CD4-positive, alpha-beta T cell (primary cell): ENCODE measurements around the gene DYRK1A. TPM values are rescaled to one million over a fixed set of nuclear protein-coding genes. Genes with fewer than 3 reads are reported as not detected.
A peak's percentile ranks its signal among the peaks of the same experiment; 100 is the strongest.

Source experiments
- ATAC-seq: fragments of 200-7000 bp; cut with Tn5 transposase; one replicate; pipeline ENCODE4 v1.10.0; 2022; ENCODE audit warnings: mild to moderate bottlenecking; ENCODE audit not compliant: poor library complexity
- CTCF ChIA-PET: fragments of 350-600 bp; sonication (Branson Sonifier 250); formaldehyde crosslinking; loops from one replicate; lab custom pipeline; 2021; ENCODE audit warnings: antibody characterized with exemption, inconsistent platforms; lab: Charles Lee
- POLR2A ChIA-PET: fragments of 350-600 bp; sonication (Branson Sonifier 250); formaldehyde crosslinking; loops from one replicate; lab custom pipeline; 2021; ENCODE audit warnings: antibody characterized with exemption, inconsistent platforms; lab: Charles Lee
- DNase-seq, 14 experiments: peaks; one replicate each; pipeline ENCODE4 v3.0.0-alpha.2; 2013 to 2020; ENCODE audit warnings: mixed read lengths in 2 of 14
- H3K27ac ChIP-seq, 2 donors: one replicate each; pipeline versions ENCODE4 v1.5.1 to v1.7.0; 2013; ENCODE audit warnings: low read length in 2 of 2, low read depth in 1 of 2, mild to moderate bottlenecking in 1 of 2
- H3K27me3 ChIP-seq, 2 experiments: 1 replicate in 1 of 2; 2 replicates in 1 of 2; pipeline versions ENCODE4 v1.6.1 to v1.7.0; 2013; ENCODE audit warnings: low read length in 2 of 2, control low read depth in 1 of 2, mild to moderate bottlenecking in 1 of 2, moderate library complexity in 1 of 2; ENCODE audit not compliant: insufficient read depth in 2 of 2, control insufficient read depth in 1 of 2
- H3K36me3 ChIP-seq: one replicate; pipeline ENCODE4 v1.6.1; 2013; ENCODE audit warnings: low read length, control low read depth; ENCODE audit not compliant: insufficient read depth
- H3K4me1 ChIP-seq: one replicate; pipeline ENCODE4 v1.6.1; 2013; ENCODE audit warnings: low read length, control low read depth; ENCODE audit not compliant: insufficient read depth
- H3K4me3 ChIP-seq: one replicate; pipeline ENCODE4 v1.5.1; 2013; ENCODE audit warnings: mild to moderate bottlenecking, low read length, moderate library complexity
- H3K9me3 ChIP-seq, 2 experiments: 1 replicate in 1 of 2; 2 replicates in 1 of 2; pipeline versions ENCODE4 v1.6.1 to v1.7.0; 2013; ENCODE audit warnings: low read length in 2 of 2, mild to moderate bottlenecking in 2 of 2, control low read depth in 1 of 2, moderate library complexity in 1 of 2; ENCODE audit not compliant: control insufficient read depth in 1 of 2, insufficient read depth in 1 of 2
- H3K27ac Mint-ChIP-seq: one replicate; pipeline ENCODE4 v1.8.0; 2020; ENCODE audit warnings: mixed read lengths
- H3K27me3 Mint-ChIP-seq: one replicate; pipeline ENCODE4 v1.8.0; 2021; ENCODE audit warnings: mixed read lengths
- H3K36me3 Mint-ChIP-seq: one replicate; pipeline ENCODE4 v1.8.0; 2021; ENCODE audit warnings: low read depth, mixed read lengths
- H3K4me1 Mint-ChIP-seq: one replicate; pipeline ENCODE4 v1.8.0; 2021; ENCODE audit warnings: low read depth, mixed read lengths
- H3K4me3 Mint-ChIP-seq: one replicate; pipeline ENCODE4 v1.8.0; 2020; ENCODE audit warnings: mild to moderate bottlenecking, mixed read lengths
- H3K9me3 Mint-ChIP-seq: one replicate; pipeline ENCODE4 v1.8.0; 2020; ENCODE audit warnings: mixed read lengths
- intact Hi-C, 2 experiments: fragments of 100-400 bp; cut with DNase I in 1 of 2; cut with micrococcal nuclease in 1 of 2; formaldehyde crosslinking; loops; one replicate each; pipeline versions ENCODE4 v1.15.1 to v1.9.0; 2023 to 2025; cut with DNase I, micrococcal nuclease
- total RNA-seq, 174 experiments: library from RNA in 2 of 174; stranded (reverse) in 2 of 174; gene quantifications; one replicate each; pipeline ENCODE4 v1.2.3 and lab custom pipeline; 2021 to 2026
- TF ChIP-seq, protein P1 (sequence below): fragments of 200-600 bp; IDR thresholded peaks from one replicate; pipeline ENCODE4 v1.8.0; 2022; ENCODE audit warnings: antibody characterized with exemption, mild to moderate bottlenecking

DYRK1A gene
- total RNA-seq, 2 experiments from 2014 or later, result 135 to 145 TPM

DNA sequence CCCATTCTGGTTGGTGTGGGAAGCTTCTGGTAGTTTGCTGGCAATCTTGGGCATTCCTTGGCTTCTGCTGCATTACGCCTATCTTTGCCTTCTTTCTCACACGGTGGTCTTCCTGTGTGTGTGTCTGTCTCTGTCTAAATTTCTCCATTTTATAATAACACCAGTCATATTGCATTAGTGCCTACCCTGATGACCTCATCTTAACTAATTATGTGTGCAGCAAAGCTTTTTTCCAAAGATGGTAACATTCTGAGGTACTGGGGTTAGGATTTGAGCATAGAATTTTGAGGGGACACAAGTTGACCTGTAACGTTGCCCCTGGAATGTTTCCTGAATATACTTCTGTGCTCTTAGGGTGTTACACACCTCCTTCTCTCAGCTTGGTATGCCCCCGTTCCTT is 77.1 kb downstream of the DYRK1A start:
- peak overlapping the region; percentile 39 for H3K4me3 Mint-ChIP-seq
- Histone ChIP-seq H3K27me3 (no peaks in the 10 kb centered on the region), H3K27ac (no peak overlapping the region), H3K36me3 (peaks cover 6% of the 10 kb centered on the region), H3K9me3 (no peaks in the 10 kb centered on the region), H3K4me1 (peaks cover 30% of the 10 kb centered on the region), H3K4me3 (no peak overlapping the region)
- peak overlapping the region; percentile 72 for H3K27ac Mint-ChIP-seq
- H3K36me3 Mint-ChIP-seq, result peaks cover 20% of the 10 kb centered on the region
- DNase-seq (no peak), ATAC-seq (no peak)
- intact Hi-C loops, result no loop called here
- H3K9me3 Mint-ChIP-seq, result no peaks in the 10 kb centered on the region
- H3K27me3 Mint-ChIP-seq, result no peaks in the 10 kb centered on the region
- peaks cover 81% of the 10 kb centered on the region for H3K4me1 Mint-ChIP-seq
- ChIA-PET POLR2A (no interaction called here), CTCF (no interaction called here)
- TF ChIP-seq, protein P1, sequence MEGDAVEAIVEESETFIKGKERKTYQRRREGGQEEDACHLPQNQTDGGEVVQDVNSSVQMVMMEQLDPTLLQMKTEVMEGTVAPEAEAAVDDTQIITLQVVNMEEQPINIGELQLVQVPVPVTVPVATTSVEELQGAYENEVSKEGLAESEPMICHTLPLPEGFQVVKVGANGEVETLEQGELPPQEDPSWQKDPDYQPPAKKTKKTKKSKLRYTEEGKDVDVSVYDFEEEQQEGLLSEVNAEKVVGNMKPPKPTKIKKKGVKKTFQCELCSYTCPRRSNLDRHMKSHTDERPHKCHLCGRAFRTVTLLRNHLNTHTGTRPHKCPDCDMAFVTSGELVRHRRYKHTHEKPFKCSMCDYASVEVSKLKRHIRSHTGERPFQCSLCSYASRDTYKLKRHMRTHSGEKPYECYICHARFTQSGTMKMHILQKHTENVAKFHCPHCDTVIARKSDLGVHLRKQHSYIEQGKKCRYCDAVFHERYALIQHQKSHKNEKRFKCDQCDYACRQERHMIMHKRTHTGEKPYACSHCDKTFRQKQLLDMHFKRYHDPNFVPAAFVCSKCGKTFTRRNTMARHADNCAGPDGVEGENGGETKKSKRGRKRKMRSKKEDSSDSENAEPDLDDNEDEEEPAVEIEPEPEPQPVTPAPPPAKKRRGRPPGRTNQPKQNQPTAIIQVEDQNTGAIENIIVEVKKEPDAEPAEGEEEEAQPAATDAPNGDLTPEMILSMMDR, result no peak

- intact Hi-C loops, result no loop called here
- no peaks in the 10 kb centered on the region for H3K27me3 ChIP-seq
- Mint-ChIP-seq H3K9me3 (no peaks in the 10 kb centered on the region), H3K36me3 (peaks cover 24% of the 10 kb centered on the region), H3K4me3 (peak overlapping the region; percentile 6), H3K27me3 (no peaks in the 10 kb centered on the region), H3K27ac (peak overlapping the region; percentile 6), H3K4me1 (peaks cover 95% of the 10 kb centered on the region)
- TF ChIP-seq, protein P1, result no peak
- H3K9me3 ChIP-seq, result no peaks in the 10 kb centered on the region
- POLR2A ChIA-PET, result no interaction called here
- CTCF ChIA-PET, result no interaction called here
- H3K4me1 ChIP-seq, result peaks cover 36% of the 10 kb centered on the region
- H3K36me3 ChIP-seq, result peaks cover 10% of the 10 kb centered on the region
- ATAC-seq, result no peak
- no peak overlapping the region for H3K4me3 ChIP-seq
- no peak overlapping the region for H3K27ac ChIP-seq
- no peak for DNase-seq
Measured at GRCh38 chr21:37445228-37445627, 78.7 kb downstream of the DYRK1A start.

GRCh38 chr21:37446552-37446951 is 80.0 kb downstream of the DYRK1A start:
- Mint-ChIP-seq H3K9me3 (no peaks in the 10 kb centered on the region), H3K36me3 (peaks cover 29% of the 10 kb centered on the region), H3K4me3 (no peak overlapping the region), H3K27ac (peak overlapping the region; percentile 50), H3K27me3 (no peaks in the 10 kb centered on the region), H3K4me1 (peaks cover 91% of the 10 kb centered on the region)
- Histone ChIP-seq H3K4me1 (peaks cover 45% of the 10 kb centered on the region), H3K27me3 (no peaks in the 10 kb centered on the region), H3K36me3 (peaks cover 14% of the 10 kb centered on the region), H3K9me3 (no peaks in the 10 kb centered on the region), H3K27ac (no peak overlapping the region), H3K4me3 (no peak overlapping the region)
- POLR2A ChIA-PET, result interaction anchor here (1.0 kb wide), 2 partner anchors 10 to 17 kb away, joined by 3 to 4 read pairs; no protein-coding TSS in a partner anchor
- TF ChIP-seq, protein P1, result no peak
- CTCF ChIA-PET, result interaction anchor here (0.6 kb wide), 1 partner anchor 220 kb away, joined by 3 read pairs; no protein-coding TSS in a partner anchor
- ATAC-seq (peak; percentile 35), DNase-seq (no peak)
- intact Hi-C loops, result no loop called here
